Tibial artery (tissue), 4 donors: Measurements from ENCODE around the gene MMEL1.

Source experiments
- DNase-seq, 2 donors: peaks; one replicate each; pipeline ENCODE4 v3.0.0-alpha.2; 2019
- H3K27ac ChIP-seq, 2 donors: fragments of 200-600 bp; sonication (generic) in 1 of 2; 1 replicate in 1 of 2; 2 replicates in 1 of 2; pipeline ENCODE4 v1.5.1; 2018 to 2019; ENCODE audit warnings: mild to moderate bottlenecking in 1 of 2
- H3K27me3 ChIP-seq, 2 donors: fragments of 200-600 bp; sonication (generic) in 1 of 2; one replicate each; pipeline versions ENCODE4 v1.5.1 to v1.6.0; 2016 to 2019
- H3K36me3 ChIP-seq, 3 donors: fragments of 200-600 bp; sonication (generic) in 2 of 3; one replicate each; pipeline ENCODE4 v1.5.1; 2016 to 2019; ENCODE audit warnings: mild to moderate bottlenecking in 2 of 3
- H3K4me1 ChIP-seq, 4 donors: fragments of 200-600 bp; sonication (generic) in 2 of 4; 1 replicate in 3 of 4; 2 replicates in 1 of 4; pipeline ENCODE4 v1.5.1; 2016 to 2019
- H3K4me3 ChIP-seq, 2 donors: fragments of 200-600 bp; sonication (generic) in 1 of 2; 1 replicate in 1 of 2; 2 replicates in 1 of 2; pipeline ENCODE4 v1.5.1; 2018 to 2019; ENCODE audit warnings: mild to moderate bottlenecking in 2 of 2
- H3K9me3 ChIP-seq, 3 donors: fragments of 200-600 bp; sonication (generic) in 1 of 3; one replicate each; pipeline ENCODE4 v1.5.1; 2016 to 2019
- intact Hi-C: fragments of 100-400 bp; cut with DNase I; formaldehyde crosslinking; loops from one replicate; pipeline ENCODE4 v1.15.0; 2023; ENCODE audit warnings: low total_unique reads
- TF ChIP-seq, protein P1 (sequence below), 2 experiments: fragments of 200-600 bp in 1 of 2; fragments of 450-650 bp in 1 of 2; IDR thresholded peaks; one replicate each; pipeline ENCODE4 v1.5.1; 2017 to 2019; ENCODE audit warnings: antibody characterized with exemption in 2 of 2, mild to moderate bottlenecking in 1 of 2, moderate library complexity in 1 of 2

The MMEL1 gene

DNA sequence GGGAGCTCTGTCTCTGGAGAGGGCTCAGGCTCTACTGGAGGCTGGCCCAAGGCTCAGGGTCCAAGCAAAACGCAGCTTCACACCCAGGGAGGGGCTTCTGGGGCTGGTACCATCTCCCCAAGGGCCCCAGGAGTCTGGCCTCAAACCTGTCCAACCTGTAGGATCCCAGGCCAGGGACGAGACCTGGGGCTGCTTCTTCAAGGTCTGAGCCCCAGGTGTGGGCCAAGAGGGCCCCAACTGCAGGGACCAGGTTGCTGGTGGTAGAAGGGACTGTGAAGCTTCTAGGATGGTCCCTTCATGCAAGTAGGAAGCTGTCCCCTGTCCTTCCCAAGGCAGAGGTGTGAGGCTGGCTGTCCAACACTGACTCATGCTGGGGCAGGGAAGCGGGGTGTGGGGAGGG is 7.8 kb upstream of the MMEL1 start:
- Histone ChIP-seq H3K4me1 (peaks cover 0 to 33% (median 18%) of the 10 kb centered on the region in 4 donors), H3K27me3 (peaks cover 0 to 37% of the 10 kb centered on the region in 2 donors), H3K36me3 (no peaks in the 10 kb centered on the region), H3K27ac (no peak overlapping the region), H3K4me3 (no peak overlapping the region), H3K9me3 (peaks cover 0 to under 1% (median 0%) of the 10 kb centered on the region in 3 donors)
- intact Hi-C loops = no loop called here
- no peak for DNase-seq
- TF ChIP-seq, protein P1, sequence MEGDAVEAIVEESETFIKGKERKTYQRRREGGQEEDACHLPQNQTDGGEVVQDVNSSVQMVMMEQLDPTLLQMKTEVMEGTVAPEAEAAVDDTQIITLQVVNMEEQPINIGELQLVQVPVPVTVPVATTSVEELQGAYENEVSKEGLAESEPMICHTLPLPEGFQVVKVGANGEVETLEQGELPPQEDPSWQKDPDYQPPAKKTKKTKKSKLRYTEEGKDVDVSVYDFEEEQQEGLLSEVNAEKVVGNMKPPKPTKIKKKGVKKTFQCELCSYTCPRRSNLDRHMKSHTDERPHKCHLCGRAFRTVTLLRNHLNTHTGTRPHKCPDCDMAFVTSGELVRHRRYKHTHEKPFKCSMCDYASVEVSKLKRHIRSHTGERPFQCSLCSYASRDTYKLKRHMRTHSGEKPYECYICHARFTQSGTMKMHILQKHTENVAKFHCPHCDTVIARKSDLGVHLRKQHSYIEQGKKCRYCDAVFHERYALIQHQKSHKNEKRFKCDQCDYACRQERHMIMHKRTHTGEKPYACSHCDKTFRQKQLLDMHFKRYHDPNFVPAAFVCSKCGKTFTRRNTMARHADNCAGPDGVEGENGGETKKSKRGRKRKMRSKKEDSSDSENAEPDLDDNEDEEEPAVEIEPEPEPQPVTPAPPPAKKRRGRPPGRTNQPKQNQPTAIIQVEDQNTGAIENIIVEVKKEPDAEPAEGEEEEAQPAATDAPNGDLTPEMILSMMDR (IDR thresholded peaks at IDR 0.05) = no peak

DNA sequence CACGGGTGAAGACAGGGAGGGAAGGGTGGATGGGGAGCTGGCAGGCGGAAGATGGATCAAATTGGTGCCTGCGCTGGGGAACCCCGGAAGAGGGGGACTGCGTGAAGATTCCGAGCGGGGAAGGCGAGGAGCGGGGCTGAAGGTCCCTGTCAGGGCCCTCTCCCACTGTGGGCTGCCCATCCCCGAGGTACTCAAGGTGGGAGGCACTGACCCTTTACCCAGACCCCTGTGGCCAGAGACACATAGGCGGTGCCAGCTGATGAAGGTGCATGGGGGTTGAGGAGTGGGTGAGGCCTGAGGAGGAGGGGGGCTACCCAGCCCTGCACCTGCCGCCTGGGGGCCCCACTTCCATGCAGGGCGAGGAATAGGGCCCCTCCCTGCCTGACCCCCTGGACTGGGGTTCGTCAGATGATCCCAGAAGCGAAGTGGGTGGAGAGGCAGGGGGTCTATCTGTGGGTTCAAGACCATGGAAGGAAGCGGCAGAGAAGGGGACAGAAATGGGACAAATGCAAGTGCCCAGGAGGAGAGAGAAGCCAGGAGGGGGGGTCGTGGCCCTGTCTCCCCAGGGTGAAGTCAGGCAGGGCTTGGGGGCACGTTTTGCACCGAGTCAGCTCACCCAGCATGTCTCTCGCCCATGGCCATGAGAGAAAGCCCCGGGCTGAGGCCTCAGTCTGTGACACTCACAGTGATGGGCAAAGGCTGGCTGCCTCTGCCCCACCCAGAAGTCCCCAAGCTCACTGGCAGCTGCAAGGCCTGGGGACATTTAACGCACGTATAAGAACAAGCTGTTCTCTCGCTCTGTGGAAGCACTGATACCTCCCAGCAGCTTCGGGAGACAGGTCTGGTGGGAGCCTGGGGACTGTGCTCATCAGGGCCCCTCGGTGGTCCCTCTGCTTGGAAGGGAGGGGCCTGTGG is 7.0 kb upstream of the MMEL1 start:
- Histone ChIP-seq H3K27ac (no peak overlapping the region), H3K9me3 (no peaks in the 10 kb centered on the region), H3K4me1 (peaks cover 0 to 33% (median 18%) of the 10 kb centered on the region in 4 donors), H3K27me3 (peaks cover 0 to 44% of the 10 kb centered on the region in 2 donors), H3K4me3 (no peak overlapping the region), H3K36me3 (no peaks in the 10 kb centered on the region)
- no peak for DNase-seq
- intact Hi-C loops = no loop called here
- TF ChIP-seq, protein P1 (IDR thresholded peaks at IDR 0.05) = no peak

DNA sequence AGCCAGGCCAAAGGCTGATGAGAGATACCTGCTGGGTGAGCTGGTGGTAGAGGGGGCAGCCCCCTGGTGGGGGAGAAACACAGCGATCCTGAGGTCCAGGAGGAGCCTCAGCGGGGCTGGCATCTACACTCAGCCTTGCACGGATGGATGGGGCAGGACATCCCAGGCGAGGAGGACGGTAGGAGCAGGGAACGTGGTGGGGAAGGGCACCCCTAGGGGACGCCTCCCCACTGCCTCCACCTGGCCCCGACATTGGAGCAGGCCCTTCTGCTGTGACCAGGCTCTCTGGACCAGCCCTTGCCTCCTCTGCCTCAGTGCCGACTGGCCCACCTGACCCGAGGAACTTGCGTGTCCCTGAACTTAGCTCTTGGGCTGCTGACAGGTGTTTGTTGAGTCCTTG is 6.4 kb upstream of the MMEL1 start:
- no peak overlapping the region for H3K4me3 ChIP-seq
- H3K36me3 ChIP-seq = no peaks in the 10 kb centered on the region
- H3K27ac ChIP-seq = no peak overlapping the region
- H3K9me3 ChIP-seq = no peaks in the 10 kb centered on the region
- intact Hi-C loops = no loop called here
- DNase-seq = no peak
- peaks cover 0 to 47% of the 10 kb centered on the region in 2 donors for H3K27me3 ChIP-seq
- TF ChIP-seq, protein P1 (IDR thresholded peaks at IDR 0.05) = no peak
- H3K4me1 ChIP-seq = peaks cover 0 to 33% (median 18%) of the 10 kb centered on the region in 4 donors

DNA sequence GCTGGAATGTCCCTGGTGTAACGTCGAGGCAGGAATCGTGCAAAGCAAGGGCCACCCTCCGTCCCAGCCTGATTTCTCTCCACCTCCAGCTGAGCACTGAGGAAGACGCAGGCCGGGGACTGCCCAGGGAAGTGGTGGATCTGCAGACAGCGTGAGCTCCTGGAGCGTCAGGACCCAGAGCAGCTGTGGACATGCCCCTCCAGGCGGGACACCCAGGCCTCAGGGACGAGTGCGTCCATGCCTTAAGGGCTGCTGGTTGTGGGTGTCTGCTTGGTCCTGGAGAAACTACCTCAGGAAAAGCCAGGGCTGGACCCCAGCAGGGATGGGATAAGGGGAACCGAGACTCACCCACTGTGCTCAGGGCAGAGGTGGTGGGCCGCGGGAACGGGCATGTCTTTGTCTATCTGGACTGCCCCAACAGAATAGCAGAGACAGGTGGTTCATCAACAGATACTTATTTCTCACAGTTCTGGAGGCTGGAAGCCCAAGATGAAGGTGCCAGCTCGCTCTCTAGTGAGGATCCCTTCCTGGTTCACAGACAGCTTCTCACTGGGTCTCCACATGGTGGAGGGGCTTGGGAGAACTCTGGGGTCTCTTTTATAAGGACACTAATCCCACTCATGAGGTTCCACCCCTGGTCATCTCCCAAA is 5.8 kb upstream of the MMEL1 start:
- TF ChIP-seq, protein P1 (IDR thresholded peaks at IDR 0.05) = no peak
- H3K27ac ChIP-seq = no peak overlapping the region
- H3K36me3 ChIP-seq = no peaks in the 10 kb centered on the region
- H3K4me1 ChIP-seq = peaks cover 0 to 30% (median 17%) of the 10 kb centered on the region in 4 donors
- H3K4me3 ChIP-seq = no peak overlapping the region
- peaks cover 0 to 53% of the 10 kb centered on the region in 2 donors for H3K27me3 ChIP-seq
- no peak for DNase-seq
- no peaks in the 10 kb centered on the region for H3K9me3 ChIP-seq
- intact Hi-C loops = no loop called here

DNA sequence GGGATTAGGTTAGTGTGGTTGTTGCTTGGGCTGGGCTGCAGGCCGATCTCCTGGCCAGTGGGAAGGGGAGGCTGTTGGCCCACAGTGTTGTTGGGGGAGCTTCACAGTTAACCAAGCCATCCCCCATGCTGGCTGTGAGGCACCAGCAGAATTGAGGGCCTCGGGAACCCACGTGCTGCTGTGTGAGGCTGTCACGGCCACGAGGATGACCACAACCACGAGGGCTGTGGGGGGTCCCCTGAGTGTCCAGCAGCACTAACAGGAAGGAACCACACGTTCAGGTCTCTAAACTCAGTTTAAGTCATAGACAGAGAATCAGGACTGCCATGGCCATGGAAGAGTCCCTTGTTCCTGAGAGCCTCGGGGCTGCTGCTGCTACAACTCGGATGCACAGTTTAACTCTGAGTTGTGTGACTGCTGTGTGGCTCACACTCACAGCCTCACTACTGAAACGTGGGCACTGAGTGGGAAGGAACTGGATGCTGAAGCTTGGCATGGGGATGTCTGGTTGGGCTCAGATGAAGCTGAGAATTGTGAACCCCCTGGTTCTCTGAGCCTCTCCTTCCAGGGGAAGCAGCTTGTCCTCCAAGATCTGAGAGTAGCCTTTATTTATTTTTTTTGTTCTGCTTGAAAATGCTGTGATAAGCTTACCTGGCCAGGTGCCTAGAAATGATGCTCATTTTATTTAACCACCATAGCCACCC is 4.8 kb upstream of the MMEL1 start:
- Histone ChIP-seq H3K4me1 (peaks cover 0 to 21% (median 11%) of the 10 kb centered on the region in 4 donors), H3K36me3 (no peaks in the 10 kb centered on the region), H3K4me3 (no peak overlapping the region), H3K27ac (no peak overlapping the region), H3K27me3 (peaks cover 0 to 63% of the 10 kb centered on the region in 2 donors), H3K9me3 (no peaks in the 10 kb centered on the region)
- TF ChIP-seq, protein P1 (IDR thresholded peaks at IDR 0.05) = no peak
- no peak for DNase-seq
- intact Hi-C loops = no loop called here
